ENCODE data around the gene PARP1.

Gene PARP1

GRCh38 chr1:226366290-226366689, 41.6 kb downstream of the PARP1 start:
- in situ Hi-C loops (cut with HindIII; ENCODE audit: low sequenced_read_pairs): no loop called here
- no peak overlapping the region for H3K4me3 ChIP-seq (ENCODE audit: low read depth, low read length)
- DNase-seq (ENCODE audit: low read depth): peak; percentile 8
- no peak for TF ChIP-seq CTCF (IDR thresholded peaks at IDR 0.05; ENCODE audit: low read depth, low read length, missing control alignments)

GRCh38 chr1:226365831-226366231, 42.1 kb downstream of the PARP1 start:
- in situ Hi-C loops (cut with HindIII; ENCODE audit: low sequenced_read_pairs): no loop called here
- DNase-seq (ENCODE audit: low read depth): peak; percentile 59
- H3K4me3 ChIP-seq (ENCODE audit: low read depth, low read length): no peak overlapping the region
- TF ChIP-seq CTCF (IDR thresholded peaks at IDR 0.05; ENCODE audit: low read depth, low read length, missing control alignments): no peak

- in situ Hi-C loops (cut with HindIII; ENCODE audit: low sequenced_read_pairs): no loop called here
- TF ChIP-seq CTCF (IDR thresholded peaks at IDR 0.05; ENCODE audit: low read depth, low read length, missing control alignments): no peak
Observed at GRCh38 chr1:226364901-226365565, 42.9 kb downstream of the PARP1 start.

GRCh38 chr1:226364514-226364899, 43.4 kb downstream of the PARP1 start:
- no peak overlapping the region for H3K4me3 ChIP-seq (ENCODE audit: low read depth, low read length)
- no peak for TF ChIP-seq CTCF (IDR thresholded peaks at IDR 0.05; ENCODE audit: low read depth, low read length, missing control alignments)
- no peak for DNase-seq (ENCODE audit: low read depth)
- in situ Hi-C loops (cut with HindIII; ENCODE audit: low sequenced_read_pairs): no loop called here

More at GRCh38 chr1:226364901-226365565, 42.9 kb downstream of the PARP1 start:
- DNase-seq (ENCODE audit: low read depth): no peak
- H3K4me3 ChIP-seq (ENCODE audit: low read depth, low read length): no peak overlapping the region

GRCh38 chr1:226363801-226364513, 43.9 kb downstream of the PARP1 start:
- DNase-seq (ENCODE audit: low read depth): no peak
- in situ Hi-C loops (cut with HindIII; ENCODE audit: low sequenced_read_pairs): no loop called here
- no peak overlapping the region for H3K4me3 ChIP-seq (ENCODE audit: low read depth, low read length)
- TF ChIP-seq CTCF (IDR thresholded peaks at IDR 0.05; ENCODE audit: low read depth, low read length, missing control alignments): no peak

- in situ Hi-C loops (cut with HindIII; ENCODE audit: low sequenced_read_pairs): no loop called here
- no peak for TF ChIP-seq CTCF (IDR thresholded peaks at IDR 0.05; ENCODE audit: low read depth, low read length, missing control alignments)
- H3K4me3 ChIP-seq (ENCODE audit: low read depth, low read length): no peak overlapping the region
- no peak for DNase-seq (ENCODE audit: low read depth)
Observed at GRCh38 chr1:226362891-226363447, 44.9 kb downstream of the PARP1 start.

Data from astrocyte of the cerebellum (primary cell).